B cell (primary cell): ENCODE measurements around the gene OR2M2. TPM values are rescaled to one million over a fixed set of nuclear protein-coding genes. Genes with fewer than 3 reads are reported as not detected.

Experiments
- ATAC-seq: fragments of 200-7000 bp; cut with Tn5 transposase; one replicate; pipeline ENCODE4 v1.10.0; 2021; ENCODE audit warnings: low read depth, mild to moderate bottlenecking, moderate number of reproducible peaks, moderate library complexity
- CTCF ChIA-PET: fragments of 350-600 bp; sonication (Branson Sonifier 250); formaldehyde crosslinking; loops from one replicate; lab custom pipeline; 2021; ENCODE audit warnings: antibody characterized with exemption, inconsistent platforms; lab: Charles Lee
- POLR2A ChIA-PET: fragments of 350-600 bp; sonication (Branson Sonifier 250); formaldehyde crosslinking; loops from one replicate; lab custom pipeline; 2021; ENCODE audit warnings: antibody characterized with exemption; lab: Charles Lee
- DNase-seq: peaks from one replicate; pipeline ENCODE4 v3.0.0; 2013
- H2AFZ ChIP-seq: 2 replicates; pipeline ENCODE4 v1.6.1; 2012; ENCODE audit warnings: mild to moderate bottlenecking, low read depth, low read length; ENCODE audit not compliant: insufficient read depth, poor library complexity, severe bottlenecking
- H3K27ac ChIP-seq, 2 donors: 1 replicate in 1 of 2; 2 replicates in 1 of 2; pipeline ENCODE4 v1.5.1; 2012 to 2013; ENCODE audit warnings: low read length in 2 of 2, mild to moderate bottlenecking in 2 of 2, moderate library complexity in 1 of 2
- H3K27me3 ChIP-seq, 4 experiments: fragments of 200-600 bp in 1 of 4; sonication (generic) in 1 of 4; replicated peaks in 1 of 4; 1 replicate in 2 of 4; 2 replicates in 2 of 4; pipeline versions ENCODE4 v1.6.1 to v1.7.0; 2013 to 2016; ENCODE audit warnings: low read length in 3 of 4, mild to moderate bottlenecking in 2 of 4, mixed read lengths in 1 of 4, moderate library complexity in 1 of 4; ENCODE audit not compliant: insufficient read depth in 4 of 4, control insufficient read depth in 3 of 4; ENCODE audit errors: control extremely low read depth in 1 of 4
- H3K36me3 ChIP-seq, 2 experiments: replicated peaks in 1 of 2; 1 replicate in 1 of 2; 2 replicates in 1 of 2; pipeline versions ENCODE4 v1.6.1 to v1.7.1; 2013; ENCODE audit warnings: low read length in 1 of 2; ENCODE audit not compliant: insufficient read depth in 2 of 2, control insufficient read depth in 1 of 2; ENCODE audit errors: control extremely low read depth in 1 of 2, extremely low read depth in 1 of 2
- H3K4me1 ChIP-seq, 2 donors: fragments of 200-600 bp in 1 of 2; sonication (generic) in 1 of 2; 1 replicate in 1 of 2; 2 replicates in 1 of 2; pipeline versions ENCODE4 v1.5.1 to v1.6.1; 2013 to 2017; ENCODE audit warnings: low read length in 2 of 2; ENCODE audit not compliant: control insufficient read depth in 2 of 2, insufficient read depth in 2 of 2
- H3K4me2 ChIP-seq: replicated peaks from 2 replicates; pipeline ENCODE3; 2012; ENCODE audit warnings: mild to moderate bottlenecking, low read depth, low read length; ENCODE audit not compliant: poor library complexity, severe bottlenecking
- H3K4me3 ChIP-seq, 5 experiments: fragments of 200-600 bp in 1 of 5; sonication (generic) in 1 of 5; 1 replicate in 3 of 5; 2 replicates in 2 of 5; pipeline versions ENCODE4 v1.5.1 to v1.7.0; 2011 to 2016; ENCODE audit warnings: low read length in 4 of 5, mild to moderate bottlenecking in 4 of 5, low read depth in 2 of 5, control low read depth in 1 of 5, moderate library complexity in 1 of 5; ENCODE audit not compliant: insufficient read depth in 1 of 5; ENCODE audit errors: control extremely low read depth in 1 of 5, extremely low read depth in 1 of 5
- H3K79me2 ChIP-seq: fragments of 200-600 bp; sonication (generic); one replicate; pipeline ENCODE4 v1.6.0; 2016; ENCODE audit warnings: low read length; ENCODE audit not compliant: control insufficient read depth, insufficient read depth
- H3K9ac ChIP-seq: fragments of 200-600 bp; sonication (generic); 2 replicates; pipeline ENCODE4 v1.6.1; 2017; ENCODE audit warnings: mild to moderate bottlenecking, low read length, moderate library complexity
- H3K9me3 ChIP-seq, 3 donors: one replicate each; pipeline versions ENCODE4 v1.6.1 to v1.7.1; 2013; ENCODE audit warnings: low read length in 2 of 3; ENCODE audit not compliant: control insufficient read depth in 2 of 3, insufficient read depth in 1 of 3; ENCODE audit errors: control extremely low read depth in 1 of 3
- H4K20me1 ChIP-seq: 2 replicates; pipeline ENCODE4 v1.6.0; 2012; ENCODE audit warnings: mild to moderate bottlenecking, low read length; ENCODE audit not compliant: insufficient read depth, control insufficient read depth, poor library complexity, severe bottlenecking
- H3K27ac Mint-ChIP-seq: one replicate; pipeline ENCODE4 v1.8.0; 2021; ENCODE audit warnings: mixed read lengths
- H3K27me3 Mint-ChIP-seq: one replicate; pipeline ENCODE4 v1.8.0; 2021; ENCODE audit warnings: mixed read lengths
- H3K4me1 Mint-ChIP-seq: one replicate; pipeline ENCODE4 v1.8.0; 2021; ENCODE audit warnings: mixed read lengths
- H3K4me3 Mint-ChIP-seq: one replicate; pipeline ENCODE4 v1.8.0; 2021; ENCODE audit warnings: mixed read lengths
- H3K9me3 Mint-ChIP-seq: one replicate; pipeline ENCODE4 v1.8.0; 2022; ENCODE audit warnings: mixed read lengths; ENCODE audit not compliant: insufficient read depth
- CTCF ChIP-seq: fragments of 200-600 bp; IDR thresholded peaks from one replicate; pipeline ENCODE4 v1.8.0; 2022; ENCODE audit warnings: antibody characterized with exemption, mild to moderate bottlenecking
- EZH2 ChIP-seq: IDR thresholded peaks from 2 replicates; pipeline ENCODE4 v1.6.1; 2012; ENCODE audit warnings: borderline replicate concordance, low read depth, mild to moderate bottlenecking, moderate library complexity, low read length; ENCODE audit not compliant: insufficient read depth, poor library complexity, severe bottlenecking
- WGBS: methylation state at CpG from one replicate; pipeline ENCODE4 v1.1.5; 2013; ENCODE audit warnings: missing lambda C conversion rate; ENCODE audit not compliant: insufficient coverage; 5-methylcytosine and 5-hydroxymethylcytosine counted together
- intact Hi-C: fragments of 100-400 bp; cut with micrococcal nuclease; formaldehyde crosslinking; loops from one replicate; pipeline ENCODE4 v1.10.0; 2022
- polyA minus RNA-seq: library from RNA; depleted of rRNA, polyadenylated mRNA; stranded (reverse); fragments of >200 nt; gene quantifications from 2 replicates; pipeline ENCODE4 v1.2.3, GENCODE V29; 2012
- polyA plus RNA-seq: library from polyadenylated mRNA; depleted of rRNA; stranded (reverse); fragments of >200 nt; gene quantifications from 2 replicates; pipeline ENCODE4 v1.2.3, GENCODE V29; 2012
- total RNA-seq, 2 donors: library from RNA; stranded (reverse); fragments of 120-200 nt in 1 of 2; gene quantifications; 1 replicate in 1 of 2; 2 replicates in 1 of 2; pipeline versions ENCODE4 v1.2.3 to v1.2.4, GENCODE V29; 2013 to 2022

Gene OR2M2, protein sequence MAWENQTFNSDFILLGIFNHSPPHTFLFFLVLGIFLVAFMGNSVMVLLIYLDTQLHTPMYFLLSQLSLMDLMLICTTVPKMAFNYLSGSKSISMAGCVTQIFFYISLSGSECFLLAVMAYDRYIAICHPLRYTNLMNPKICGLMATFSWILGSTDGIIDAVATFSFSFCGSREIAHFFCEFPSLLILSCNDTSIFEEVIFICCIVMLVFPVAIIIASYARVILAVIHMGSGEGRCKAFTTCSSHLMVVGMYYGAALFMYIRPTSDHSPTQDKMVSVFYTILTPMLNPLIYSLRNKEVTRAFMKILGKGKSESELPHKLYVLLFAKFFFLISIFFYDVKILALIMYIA
- total RNA-seq (not detected in 2 replicates), polyA plus RNA-seq (not detected in 2 replicates), polyA minus RNA-seq (not detected in 2 replicates)
- not detected for total RNA-seq (2013)

DNA sequence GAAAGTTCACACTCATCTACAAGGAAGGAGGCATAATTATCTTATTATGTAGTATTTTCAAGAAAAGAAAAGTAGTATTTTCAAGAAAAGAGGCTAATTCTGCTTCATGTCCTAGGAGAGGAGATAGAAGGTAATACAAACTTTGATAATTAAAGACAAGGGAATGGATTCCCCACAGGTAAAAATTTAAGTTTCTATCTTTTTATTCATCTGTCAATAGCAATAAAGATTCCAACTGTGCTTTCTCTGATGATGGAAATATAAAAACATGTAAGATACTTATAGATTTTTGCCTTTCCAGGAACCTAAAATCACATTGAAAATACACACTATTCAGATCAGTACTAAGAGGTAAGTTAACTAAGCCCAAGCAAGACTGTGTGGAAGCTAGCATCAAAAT lies at the start of gene OR2M2:
TSS of gene OR2M2 (plus strand) at position 301 of the 400 bp plus-strand sequence. CDS start 5,165 bp downstream, outside the sequence.
- Histone ChIP-seq H3K27ac (no peak within 1 kb of the TSS), H2AFZ (no peak within 1 kb of the TSS), H3K79me2 (no peaks in the 10 kb centered on the region), H3K4me1 (no peaks in the 10 kb centered on the region), H3K36me3 (no peaks in the 10 kb centered on the region), H3K27me3 (no peaks in the 10 kb centered on the region), H3K4me3 (no peak within 1 kb of the TSS), H3K9me3 (peaks cover 0 to 2% (median 0%) of the 10 kb centered on the region in 3 donors), H4K20me1 (no peaks in the 10 kb centered on the region), H3K4me2 (no peak within 1 kb of the TSS), H3K9ac (no peak within 1 kb of the TSS)
- H3K9me3 Mint-ChIP-seq = no peaks in the 10 kb centered on the region
- no peak within 1 kb of the TSS for H3K27ac Mint-ChIP-seq
- H3K27me3 Mint-ChIP-seq = no peaks in the 10 kb centered on the region
- H3K4me1 Mint-ChIP-seq = no peaks in the 10 kb centered on the region
- POLR2A ChIA-PET = no interaction called here
- ATAC-seq (no peak), DNase-seq (no peak)
- intact Hi-C loops = no loop called here
- CTCF ChIA-PET = no interaction called here
- H3K4me3 Mint-ChIP-seq = no peak within 1 kb of the TSS
- TF ChIP-seq CTCF = no peak

- no peaks in the 10 kb centered on the region for H3K4me1 Mint-ChIP-seq
- no peak overlapping the region for H3K9ac ChIP-seq
- no peaks in the 10 kb centered on the region for H4K20me1 ChIP-seq
- no peak overlapping the region for H3K27ac ChIP-seq
- no peak overlapping the region for H3K27ac Mint-ChIP-seq
- H3K4me2 ChIP-seq = no peak overlapping the region
- ChIA-PET CTCF (no interaction called here), POLR2A (no interaction called here)
- peaks cover 0 to 14% (median 3%) of the 10 kb centered on the region in 3 donors for H3K9me3 ChIP-seq
- H3K9me3 Mint-ChIP-seq = peaks cover 6% of the 10 kb centered on the region
- WGBS = 93% methylated on average over 5 of the region's 5 CpGs
- no peak overlapping the region for H3K4me3 ChIP-seq
- no peak for ATAC-seq
- peaks cover 0 to 3% (median 0%) of the 10 kb centered on the region in 4 experiments for H3K27me3 ChIP-seq
- intact Hi-C loops = no loop called here
- H3K27me3 Mint-ChIP-seq = no peaks in the 10 kb centered on the region
- TF ChIP-seq EZH2 (no peak), CTCF (no peak)
- no peaks in the 10 kb centered on the region for H3K36me3 ChIP-seq
- no peak overlapping the region for H3K4me3 Mint-ChIP-seq
- DNase-seq = no peak
- no peak overlapping the region for H2AFZ ChIP-seq
- H3K4me1 ChIP-seq = no peaks in the 10 kb centered on the region
- no peaks in the 10 kb centered on the region for H3K79me2 ChIP-seq
Measured at GRCh38 chr1:248127653-248128052, 47.0 kb upstream of the OR2M2 start.
